Right cardiac atrium (tissue), 5 donors: ENCODE results near the gene VRK1. TPM values are rescaled to one million over a fixed set of nuclear protein-coding genes. Genes with fewer than 3 reads are reported as not detected.
A peak's percentile ranks its signal among the peaks of the same experiment; 100 is the strongest.
"Not testable (repeated sequence)": the region's sequence is repeated elsewhere in the genome, so short reads cannot be mapped to it uniquely, and the experiment has no call there.

Experiments used
- ATAC-seq, 2 donors: fragments of 200-7000 bp; cut with Tn5 transposase; one replicate each; pipeline versions ENCODE4 v1.8.0 to v1.9.1; 2020; ENCODE audit warnings: moderate library complexity in 2 of 2, mild to moderate bottlenecking in 1 of 2
- DNase-seq, 3 donors: peaks; one replicate each; pipeline ENCODE4 v3.0.0-alpha.2; 2020
- H3K27ac ChIP-seq: one replicate; pipeline ENCODE4 v1.5.1; 2013; ENCODE audit warnings: mild to moderate bottlenecking, low read length, control low read depth, moderate library complexity
- H3K27me3 ChIP-seq: one replicate; pipeline ENCODE4 v1.6.1; 2013; ENCODE audit not compliant: control insufficient read depth, insufficient read depth
- H3K4me1 ChIP-seq: one replicate; pipeline ENCODE4 v1.6.1; 2013; ENCODE audit warnings: low read length; ENCODE audit not compliant: control insufficient read depth, insufficient read depth
- H3K4me3 ChIP-seq: one replicate; pipeline ENCODE4 v1.5.1; 2013; ENCODE audit warnings: low read length, control low read depth
- H3K9me3 ChIP-seq: one replicate; pipeline ENCODE4 v1.6.1; 2013; ENCODE audit warnings: low read length; ENCODE audit not compliant: control insufficient read depth
- WGBS: extraction: QIAGEN DNeasy Blood & Tissue Kit; methylation state at CpG from one replicate; pipeline ENCODE4 v1.1.7; 2013; 5-methylcytosine and 5-hydroxymethylcytosine counted together
- intact Hi-C, 4 donors: fragments of 100-400 bp; cut with DNase I; formaldehyde crosslinking; loops; one replicate each; pipeline versions ENCODE4 v1.11.0 to v1.14.0; 2022 to 2023
- polyA plus RNA-seq: library from polyadenylated mRNA; stranded (reverse); fragments of 200-250 nt; gene quantifications from one replicate; pipeline ENCODE4 v1.2.3, GENCODE V29; 2013
- total RNA-seq, 4 donors: library from RNA; stranded (reverse); fragmentation: NEBNext Ultra II Directional; extraction: Animal tissue kit (Norgen Biotek cat#: 25700); gene quantifications; one replicate each; pipeline ENCODE4 v1.2.1, GENCODE V29; 2021
- donor health status: healthy with polysubstance abuse.
- donor health status: DM: no; HTN: yes; CAD: no.
- donor health status: DM: no; HTN: no; CAD: no.
- donor health status: DM: no; HTN: yes; CAD: no; lungs with severe emphysema.
- donor health status: DM: yes; HTN: yes; CAD: no.

The VRK1 gene
- total and polyA plus RNA-seq, 5 donors = 4.9 to 9.6 (median 7.7) TPM

DNA sequence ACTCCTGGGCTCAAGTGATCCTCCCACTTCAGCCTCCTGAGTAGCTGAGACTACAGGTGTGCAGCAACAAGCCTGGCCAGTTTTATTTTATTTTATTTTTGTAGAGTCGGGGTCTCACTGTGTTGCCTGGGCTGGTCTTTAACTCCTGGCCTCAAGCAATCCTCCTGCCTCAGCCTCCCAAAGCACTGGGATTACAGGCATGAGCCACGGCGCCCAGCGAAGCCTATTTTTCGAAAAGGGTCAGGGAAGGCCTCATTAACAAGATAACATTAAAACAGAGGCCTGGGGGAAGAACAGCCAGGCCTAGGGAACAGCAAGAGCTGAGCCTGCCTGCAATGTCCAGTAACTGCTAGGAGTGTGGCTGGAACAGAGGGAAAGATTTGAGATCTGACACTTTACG is 36.1 kb upstream of the VRK1 start:
- Histone ChIP-seq H3K27ac (no peak overlapping the region), H3K27me3 (no peaks in the 10 kb centered on the region), H3K4me3 (no peak overlapping the region), H3K9me3 (no peaks in the 10 kb centered on the region), H3K4me1 (no peaks in the 10 kb centered on the region)
- 79% methylated on average over 6 of the region's 6 CpGs for WGBS
- no peak for ATAC-seq
- intact Hi-C loops = no loop called here
- DNase-seq = no peak

DNA sequence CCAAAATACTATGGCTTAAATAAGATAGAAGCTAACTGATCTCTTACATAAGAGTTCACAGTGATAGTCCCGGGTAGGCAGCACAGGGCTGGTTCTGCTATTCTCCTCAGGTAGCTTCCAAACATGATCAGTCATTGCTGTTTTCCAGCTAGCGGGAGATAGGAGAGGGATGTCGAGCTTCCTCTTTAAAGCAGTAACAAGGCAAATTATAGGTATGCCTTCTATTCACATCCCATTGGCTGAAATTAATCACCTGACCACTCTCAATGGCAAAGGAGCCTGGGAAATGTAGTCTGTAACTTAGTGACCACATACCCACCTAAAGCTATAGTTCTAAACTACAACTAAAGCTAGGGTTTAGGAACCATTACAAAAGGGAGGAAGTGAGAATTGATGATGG is 34.5 kb upstream of the VRK1 start:
- intact Hi-C loops = no loop called here
- WGBS = 1% methylated on average over 3 of the region's 3 CpGs
- H3K27ac ChIP-seq = no peak overlapping the region
- no peaks in the 10 kb centered on the region for H3K9me3 ChIP-seq
- no peaks in the 10 kb centered on the region for H3K27me3 ChIP-seq
- ATAC-seq (peak; percentile 52 to 78), DNase-seq (no peak)
- no peaks in the 10 kb centered on the region for H3K4me1 ChIP-seq
- H3K4me3 ChIP-seq = no peak overlapping the region

DNA sequence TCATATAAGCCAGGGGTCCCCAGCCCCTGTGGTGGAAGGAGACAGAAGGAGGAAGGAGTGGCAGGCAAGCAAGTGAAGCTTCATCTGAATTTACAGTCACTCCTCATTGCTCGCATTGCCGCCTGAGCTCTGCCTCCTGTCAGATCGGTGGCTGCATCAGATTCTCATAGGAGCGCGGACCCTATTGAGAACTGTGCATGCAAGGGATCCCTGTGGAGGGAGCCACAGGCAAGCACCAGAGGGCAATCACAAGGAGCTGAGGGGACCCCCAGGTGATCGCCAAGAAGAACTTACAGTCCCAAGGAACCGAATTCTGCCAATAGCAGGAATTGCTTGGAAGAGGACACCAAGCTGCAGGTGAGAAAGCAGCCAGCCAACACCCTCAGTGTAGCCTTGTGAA is 33.2 kb upstream of the VRK1 start:
- Histone ChIP-seq H3K4me1 (no peaks in the 10 kb centered on the region), H3K27me3 (no peaks in the 10 kb centered on the region), H3K4me3 (no peak overlapping the region), H3K27ac (no peak overlapping the region), H3K9me3 (no peaks in the 10 kb centered on the region)
- WGBS = 79% methylated on average over 7 of the region's 7 CpGs
- DNase-seq = no peak
- intact Hi-C loops = no loop called here
- ATAC-seq = no peak

DNA sequence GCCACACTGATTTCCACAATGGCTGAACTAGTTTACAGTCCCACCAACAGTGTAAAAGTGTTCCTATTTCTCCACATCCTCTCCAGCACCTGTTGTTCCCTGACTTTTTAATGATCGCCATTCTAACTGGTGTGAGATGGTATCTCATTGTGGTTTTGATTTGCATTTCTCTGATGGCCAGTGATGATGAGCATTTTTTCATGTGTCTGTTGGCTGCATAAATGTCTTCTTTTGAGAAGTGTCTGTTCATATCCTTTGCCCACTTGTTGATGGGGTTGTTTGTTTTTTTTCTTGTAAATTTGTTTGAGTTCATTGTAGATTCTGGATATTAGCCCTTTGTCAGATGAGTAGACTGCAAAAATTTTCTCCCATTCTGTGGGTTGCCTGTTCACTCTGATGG is 32.0 kb upstream of the VRK1 start:
- H3K4me1 ChIP-seq, ATAC-seq, H3K27ac ChIP-seq, H3K4me3 ChIP-seq, H3K9me3 ChIP-seq, H3K27me3 ChIP-seq, DNase-seq, intact Hi-C loops: not testable (repeated sequence)
- no CpG with 5 or more reads among the region's 1 CpG for WGBS

DNA sequence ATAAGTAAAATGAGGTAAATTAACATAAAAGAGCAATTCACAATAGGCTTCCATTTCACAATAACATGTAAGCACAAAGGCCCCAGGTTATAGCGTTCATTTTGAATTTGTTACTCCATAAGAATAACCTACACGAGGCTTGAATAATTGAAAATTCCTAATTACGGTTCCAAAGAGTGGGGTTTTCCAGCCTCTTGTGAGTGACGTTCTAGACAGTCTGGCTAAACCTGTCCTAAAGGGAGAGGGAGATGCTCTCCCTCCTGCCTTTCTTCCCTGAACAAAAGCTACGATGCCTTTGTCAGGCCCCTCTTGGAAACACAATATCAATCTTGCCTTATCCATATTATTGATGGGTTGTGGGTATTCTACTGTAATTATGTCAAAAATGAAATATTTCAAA is 24.3 kb upstream of the VRK1 start:
- intact Hi-C loops = no loop called here
- Histone ChIP-seq H3K4me3 (no peak overlapping the region), H3K27me3 (no peaks in the 10 kb centered on the region), H3K9me3 (no peaks in the 10 kb centered on the region), H3K27ac (no peak overlapping the region), H3K4me1 (no peaks in the 10 kb centered on the region)
- ATAC-seq (no peak), DNase-seq (no peak)
- WGBS = 83% methylated on average over 5 of the region's 5 CpGs

DNA sequence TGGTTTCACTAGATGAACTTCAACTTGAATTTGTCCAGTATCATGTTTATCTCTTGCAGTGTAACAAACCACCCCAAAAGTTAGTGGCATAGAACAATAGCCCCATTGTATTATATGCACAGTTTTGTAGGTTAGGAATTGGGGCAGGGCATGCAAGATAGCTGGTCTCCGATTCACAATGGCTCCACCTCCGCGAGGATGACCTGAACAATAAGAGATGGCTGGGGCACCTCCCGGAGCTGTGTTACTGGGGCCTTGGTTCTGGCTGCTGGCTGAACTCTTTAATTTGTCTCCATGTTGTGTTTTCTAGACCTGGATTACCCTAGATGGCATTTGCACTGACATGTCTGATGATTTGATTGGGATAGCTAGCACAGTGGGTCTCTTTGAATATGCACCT is 20.4 kb upstream of the VRK1 start:
- no peaks in the 10 kb centered on the region for H3K27me3 ChIP-seq
- H3K27ac ChIP-seq = no peak overlapping the region
- no peaks in the 10 kb centered on the region for H3K4me1 ChIP-seq
- no peak for ATAC-seq
- no peak for DNase-seq
- whole genome bisulfite sequencing = 84% methylated on average over 4 of the region's 4 CpGs
- H3K4me3 ChIP-seq = no peak overlapping the region
- intact Hi-C loops = no loop called here
- H3K9me3 ChIP-seq = no peaks in the 10 kb centered on the region

DNA sequence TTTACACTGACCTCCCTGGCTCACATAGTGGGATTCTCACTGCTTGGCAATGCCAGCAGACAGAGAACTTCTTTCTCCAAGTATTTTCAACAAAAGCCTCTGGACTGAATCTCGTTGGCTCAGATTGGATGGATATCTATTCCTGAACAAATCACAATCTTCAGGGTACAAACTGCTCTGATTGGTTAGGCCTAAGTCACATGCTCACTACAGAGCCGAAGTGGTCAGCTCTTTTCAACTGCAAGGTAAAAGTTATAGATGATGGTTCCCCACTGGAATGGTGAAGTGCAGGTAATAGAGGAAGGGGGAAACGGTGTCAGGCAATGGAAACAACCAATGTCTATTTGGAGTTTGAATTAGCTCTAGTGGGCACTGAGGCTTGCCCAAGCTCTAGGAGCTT is 16.7 kb upstream of the VRK1 start:
- 78% methylated on average over 3 of the region's 3 CpGs for WGBS
- DNase-seq = no peak
- H3K9me3 ChIP-seq = no peaks in the 10 kb centered on the region
- H3K27me3 ChIP-seq = no peaks in the 10 kb centered on the region
- no peak for ATAC-seq
- no peak overlapping the region for H3K27ac ChIP-seq
- no peaks in the 10 kb centered on the region for H3K4me1 ChIP-seq
- H3K4me3 ChIP-seq = no peak overlapping the region
- intact Hi-C loops = no loop called here

DNA sequence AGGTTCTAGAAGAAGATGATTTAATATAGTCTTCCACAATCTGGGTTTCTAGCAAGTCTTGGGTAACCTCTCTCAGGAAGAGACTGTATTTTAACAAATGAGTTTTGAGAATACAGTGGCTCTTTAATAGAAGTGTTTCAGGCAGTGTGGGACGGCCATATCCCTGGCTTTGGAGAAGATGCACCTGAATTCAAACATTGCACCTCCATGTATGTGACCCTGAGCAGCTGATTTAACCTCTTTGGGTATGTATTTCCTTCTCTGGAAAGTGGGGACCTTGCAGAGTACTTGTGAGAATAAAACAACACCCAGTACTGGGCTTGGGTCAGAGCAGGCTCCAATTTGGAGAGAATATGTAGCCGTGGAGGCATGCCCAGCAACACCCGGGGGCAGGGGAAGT is 15.8 kb upstream of the VRK1 start:
- no peaks in the 10 kb centered on the region for H3K9me3 ChIP-seq
- no peak overlapping the region for H3K27ac ChIP-seq
- no peak for DNase-seq
- intact Hi-C loops = no loop called here
- no peaks in the 10 kb centered on the region for H3K27me3 ChIP-seq
- ATAC-seq = no peak
- H3K4me1 ChIP-seq = no peaks in the 10 kb centered on the region
- H3K4me3 ChIP-seq = no peak overlapping the region
- 74% methylated on average over 3 of the region's 3 CpGs for WGBS

DNA sequence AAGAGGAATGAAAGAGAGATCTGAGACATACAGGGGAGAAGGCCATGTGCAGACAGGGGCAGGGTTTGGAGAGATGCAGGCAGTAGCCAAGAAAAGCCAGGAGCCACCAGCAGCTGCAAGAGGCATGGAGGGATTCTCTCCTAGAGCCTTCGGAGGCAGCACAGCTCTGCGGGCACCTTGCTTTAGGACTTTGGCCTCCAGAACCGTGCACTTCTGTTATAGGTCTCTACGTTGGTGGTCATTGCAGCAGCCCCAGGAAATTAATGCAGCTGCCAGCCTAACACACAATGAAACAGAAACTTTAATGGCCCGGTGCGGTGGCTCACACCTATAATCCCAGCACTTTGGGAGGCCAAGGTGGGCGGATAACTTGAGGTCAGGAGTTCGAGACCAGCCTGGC is 14.7 kb upstream of the VRK1 start:
- Histone ChIP-seq H3K27me3 (no peaks in the 10 kb centered on the region), H3K9me3 (no peaks in the 10 kb centered on the region), H3K4me3 (no peak overlapping the region), H3K4me1 (no peaks in the 10 kb centered on the region), H3K27ac (no peak overlapping the region)
- ATAC-seq (no peak), DNase-seq (no peak)
- intact Hi-C loops = no loop called here
- WGBS = 86% methylated on average over 8 of the region's 8 CpGs

DNA sequence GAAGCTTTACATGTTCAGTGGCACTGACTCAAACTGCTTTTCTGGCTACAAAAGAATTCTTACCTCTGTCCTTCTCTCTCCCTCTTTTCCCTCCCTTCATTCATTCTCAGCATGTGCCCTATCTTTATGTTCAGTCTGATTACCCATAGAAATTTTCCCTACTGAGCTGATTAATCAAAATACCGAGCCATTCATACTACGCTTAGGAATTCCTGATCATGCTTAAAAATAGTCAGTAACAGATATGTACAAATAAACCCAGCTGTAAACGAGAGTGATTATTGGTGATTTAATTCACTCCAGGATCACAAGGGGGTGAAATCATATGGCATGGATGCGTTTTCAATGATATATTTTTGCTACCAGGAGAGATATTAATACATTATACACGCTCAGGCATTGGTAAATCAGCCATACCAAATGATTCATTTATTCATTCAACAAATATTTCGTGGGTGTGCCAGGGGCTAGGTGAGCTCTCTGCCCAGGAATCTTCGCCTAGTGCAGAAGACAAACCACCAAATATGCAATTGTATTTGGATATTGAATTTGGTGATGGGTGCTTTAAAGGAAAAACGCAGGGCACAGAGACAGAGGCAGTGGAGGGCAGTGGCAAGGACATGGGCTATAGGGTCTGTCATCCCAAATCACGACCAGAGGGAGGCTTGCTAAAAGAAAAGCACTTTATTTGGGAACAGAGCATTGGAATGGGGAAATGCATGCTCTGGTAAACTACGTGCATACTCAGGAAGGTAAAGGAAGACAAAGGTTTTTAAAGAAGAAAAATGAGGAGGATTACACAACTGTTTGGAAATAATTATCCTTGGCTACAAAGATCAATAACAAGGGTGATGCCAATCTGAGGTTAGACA is 13.9 kb upstream of the VRK1 start:
- H3K4me3 ChIP-seq = no peak overlapping the region
- H3K27ac ChIP-seq = no peak overlapping the region
- intact Hi-C loops = no loop called here
- 68% methylated on average over 10 of the region's 10 CpGs for WGBS
- ATAC-seq (no peak), DNase-seq (no peak)
- no peaks in the 10 kb centered on the region for H3K9me3 ChIP-seq
- no peaks in the 10 kb centered on the region for H3K4me1 ChIP-seq
- H3K27me3 ChIP-seq = no peaks in the 10 kb centered on the region

DNA sequence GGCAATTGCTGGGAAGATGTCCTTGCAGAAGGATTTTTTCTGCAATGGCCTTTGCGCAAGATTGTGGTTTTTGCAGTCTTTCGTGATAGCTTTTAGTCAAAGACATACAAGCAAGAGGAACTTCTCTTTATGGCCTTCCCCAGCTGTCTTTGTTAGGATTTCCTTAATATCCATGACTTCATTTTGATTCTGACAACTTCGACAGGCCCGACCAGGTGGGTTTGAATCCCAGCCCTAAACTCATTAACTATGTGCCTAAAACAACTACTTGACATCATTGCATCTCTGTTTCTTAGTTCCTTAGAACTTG is 13.3 kb upstream of the VRK1 start:
- Histone ChIP-seq H3K4me3 (no peak overlapping the region), H3K4me1 (no peaks in the 10 kb centered on the region), H3K9me3 (no peaks in the 10 kb centered on the region), H3K27me3 (no peaks in the 10 kb centered on the region), H3K27ac (no peak overlapping the region)
- WGBS = 77% methylated on average over 4 of the region's 4 CpGs
- intact Hi-C loops = no loop called here
- DNase-seq (no peak), ATAC-seq (no peak)

DNA sequence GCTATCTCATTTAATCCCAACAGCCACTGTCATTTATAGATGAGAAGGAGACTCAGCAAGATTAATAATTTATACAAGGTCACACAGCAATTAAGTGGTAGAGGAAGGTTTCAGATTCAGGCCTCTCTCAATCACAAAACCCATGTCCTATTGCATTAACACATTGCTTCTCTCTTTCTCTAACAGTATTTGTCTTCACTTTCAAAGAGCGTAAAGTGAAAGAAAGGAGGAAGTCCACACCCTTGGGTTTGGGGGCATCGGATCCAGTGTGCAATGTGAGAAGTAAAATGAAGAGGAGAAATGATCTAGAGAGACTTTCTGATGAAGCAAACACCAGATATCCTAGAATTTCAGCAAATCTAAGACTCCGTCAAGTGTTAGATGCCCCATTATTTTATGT is 7.0 kb upstream of the VRK1 start:
- DNase-seq (no peak), ATAC-seq (no peak)
- WGBS = 43% methylated on average over 3 of the region's 3 CpGs
- no peak overlapping the region for H3K4me3 ChIP-seq
- intact Hi-C loops = no loop called here
- no peaks in the 10 kb centered on the region for H3K4me1 ChIP-seq
- H3K27me3 ChIP-seq = no peaks in the 10 kb centered on the region
- H3K27ac ChIP-seq = no peak overlapping the region
- no peaks in the 10 kb centered on the region for H3K9me3 ChIP-seq
